Activated CD4-positive, alpha-beta T cell treated with anti-CD3 and anti-CD28 coated beads, Interleukin-2, amount 10 ng/mL, durations not matched to agents 24 days and 14 days (primary cell): Measurements from ENCODE around the gene AWAT1. TPM values are rescaled to one million over a fixed set of nuclear protein-coding genes. Genes with fewer than 3 reads are reported as not detected.

Experiments
- DNase-seq: peaks from one replicate; pipeline ENCODE4 v3.0.0; 2022
- H3K27ac Mint-ChIP-seq: one replicate; pipeline ENCODE4 v1.8.0; 2022; ENCODE audit warnings: mild to moderate bottlenecking, mixed read lengths
- H3K27me3 Mint-ChIP-seq: one replicate; pipeline ENCODE4 v1.8.0; 2022; ENCODE audit warnings: mixed read lengths
- H3K36me3 Mint-ChIP-seq: one replicate; pipeline ENCODE4 v1.8.0; 2022; ENCODE audit warnings: low read depth, mild to moderate bottlenecking, mixed read lengths
- H3K4me1 Mint-ChIP-seq: one replicate; pipeline ENCODE4 v1.8.0; 2021; ENCODE audit warnings: mixed read lengths
- H3K4me3 Mint-ChIP-seq: one replicate; pipeline ENCODE4 v1.8.0; 2022; ENCODE audit warnings: mild to moderate bottlenecking, moderate library complexity, mixed read lengths
- H3K9me3 Mint-ChIP-seq: one replicate; pipeline ENCODE4 v1.8.0; 2021; ENCODE audit warnings: mixed read lengths
- intact Hi-C: fragments of 100-400 bp; cut with micrococcal nuclease; formaldehyde crosslinking; loops from one replicate; pipeline ENCODE4 v1.15.1; 2023
- total RNA-seq: library from RNA; stranded (reverse); gene quantifications from 2 replicates; pipeline ENCODE4 v1.2.3, GENCODE V29; 2022

AWAT1 gene
- total RNA-seq, 1 donor from 2014 or later, result not detected

DNA sequence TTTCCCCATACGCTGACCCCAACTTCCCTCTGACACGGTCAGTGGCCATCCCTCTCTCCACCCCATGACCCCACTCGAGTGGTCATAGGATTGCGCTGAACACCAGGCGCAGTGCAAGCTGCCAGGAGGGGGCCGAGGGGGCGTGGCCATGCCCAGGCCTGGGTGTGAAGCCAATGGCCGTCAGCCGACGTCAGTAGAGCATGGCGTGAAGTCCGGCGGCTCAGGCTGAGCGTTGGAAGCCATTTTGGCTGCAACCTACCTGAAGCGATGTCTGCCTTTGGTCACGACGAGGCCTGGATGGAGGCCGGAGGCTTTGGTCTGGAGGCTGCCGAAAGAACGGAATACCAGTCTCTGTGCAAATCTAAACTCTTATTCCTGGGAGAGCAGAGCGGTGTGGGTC lies 47.5 kb downstream of the AWAT1 start, which contains the start of gene RAB41:
Gene RAB41, plus strand, starts transcription at position 222 of the 400 bp plus-strand sequence. Its CDS starts 46 bp downstream, at position 268.
- Mint-ChIP-seq H3K36me3 (peaks cover 8% of the 10 kb centered on the region), H3K27ac (no peak within 1 kb of the TSS), H3K4me1 (no peaks in the 10 kb centered on the region), H3K27me3 (no peaks in the 10 kb centered on the region), H3K4me3 (no peak within 1 kb of the TSS), H3K9me3 (no peaks in the 10 kb centered on the region)
- no peak for DNase-seq
- intact Hi-C loops, result no loop called here

DNA sequence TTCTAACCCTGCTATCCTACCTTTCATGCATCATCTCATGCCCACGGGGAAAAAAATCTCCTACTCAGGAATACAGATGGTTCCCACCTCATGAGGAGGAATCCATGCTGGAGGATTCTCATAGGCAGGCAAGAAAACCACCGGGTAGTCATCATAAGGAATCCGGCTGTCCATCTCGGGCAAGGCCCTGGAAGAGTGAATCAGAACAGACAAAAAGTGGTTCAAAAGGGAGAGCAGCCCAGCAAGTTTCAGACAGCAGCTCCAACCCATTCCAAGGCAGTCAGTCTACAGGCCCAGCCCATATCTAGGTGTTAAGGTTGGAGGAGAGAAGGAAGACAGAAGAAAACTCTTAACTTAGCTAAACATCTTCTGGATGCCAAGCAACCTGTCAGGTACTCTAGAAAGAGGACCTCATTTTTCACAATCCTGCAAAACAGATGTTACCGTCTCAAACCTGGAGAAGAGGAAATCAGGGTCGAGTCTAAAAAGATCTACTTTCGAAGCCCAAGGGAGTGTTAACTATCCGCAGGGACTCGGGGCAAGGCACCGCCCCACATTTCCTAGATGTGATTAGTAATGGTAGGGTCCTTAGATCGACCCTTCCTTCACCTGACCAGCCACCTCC lies 54.8 kb downstream of the AWAT1 start:
- peak; percentile 53 for DNase-seq
- H3K27ac Mint-ChIP-seq, result peak overlapping the region; percentile 87
- H3K36me3 Mint-ChIP-seq, result peaks cover 15% of the 10 kb centered on the region
- no peaks in the 10 kb centered on the region for H3K27me3 Mint-ChIP-seq
- H3K4me3 Mint-ChIP-seq, result peak overlapping the region; percentile 94
- intact Hi-C loops, result loop anchor here (1.0 kb wide), 1 partner anchor 156 kb away; the partner anchor contains the start of gene IGBP1
- no peaks in the 10 kb centered on the region for H3K9me3 Mint-ChIP-seq
- H3K4me1 Mint-ChIP-seq, result peaks cover 22% of the 10 kb centered on the region

Other genes with a start within 250 kb of the AWAT1 start
- not detected in 2 replicates for gene AWAT2, start 184.7 kb upstream of the AWAT1 start, total RNA-seq
- gene OTUD6A, start 172.2 kb upstream of the AWAT1 start, total RNA-seq, result not detected in 2 replicates
- 29.8 and 30.5 TPM in 2 replicates for gene IGBP1, start 101.2 kb upstream of the AWAT1 start, total RNA-seq
- gene DGAT2L6, start 57.2 kb upstream of the AWAT1 start, total RNA-seq, result not detected in 2 replicates
- gene P2RY4, start 25.5 kb downstream of the AWAT1 start, total RNA-seq, result 0.21 and 0.24 TPM in 2 replicates
- gene ARR3, start 33.7 kb downstream of the AWAT1 start, total RNA-seq, result not detected in 2 replicates
- not detected in 2 replicates for gene RAB41, start 47.5 kb downstream of the AWAT1 start, total RNA-seq
- gene PDZD11, start 55.3 kb downstream of the AWAT1 start, total RNA-seq, result 28.9 and 30.0 TPM in 2 replicates
- 19.4 and 19.8 TPM in 2 replicates for gene KIF4A, start 55.4 kb downstream of the AWAT1 start, total RNA-seq
- gene GDPD2, start 188.7 kb downstream of the AWAT1 start, total RNA-seq, result 0.12 and 0.19 TPM in 2 replicates
- gene DLG3, start 210.2 kb downstream of the AWAT1 start, total RNA-seq, result 31.9 and 41.1 TPM in 2 replicates